ENCODE measurements around the gene CDC42EP1.

GRCh38 chr22:37529652-37530345 lies 30.5 kb upstream of the CDC42EP1 start:
- no peak for TF ChIP-seq SIN3A (IDR thresholded peaks at IDR 0.05; ENCODE audit: borderline replicate concordance, insufficient read depth, low read depth, low read length)
- TF ChIP-seq, protein P1, sequence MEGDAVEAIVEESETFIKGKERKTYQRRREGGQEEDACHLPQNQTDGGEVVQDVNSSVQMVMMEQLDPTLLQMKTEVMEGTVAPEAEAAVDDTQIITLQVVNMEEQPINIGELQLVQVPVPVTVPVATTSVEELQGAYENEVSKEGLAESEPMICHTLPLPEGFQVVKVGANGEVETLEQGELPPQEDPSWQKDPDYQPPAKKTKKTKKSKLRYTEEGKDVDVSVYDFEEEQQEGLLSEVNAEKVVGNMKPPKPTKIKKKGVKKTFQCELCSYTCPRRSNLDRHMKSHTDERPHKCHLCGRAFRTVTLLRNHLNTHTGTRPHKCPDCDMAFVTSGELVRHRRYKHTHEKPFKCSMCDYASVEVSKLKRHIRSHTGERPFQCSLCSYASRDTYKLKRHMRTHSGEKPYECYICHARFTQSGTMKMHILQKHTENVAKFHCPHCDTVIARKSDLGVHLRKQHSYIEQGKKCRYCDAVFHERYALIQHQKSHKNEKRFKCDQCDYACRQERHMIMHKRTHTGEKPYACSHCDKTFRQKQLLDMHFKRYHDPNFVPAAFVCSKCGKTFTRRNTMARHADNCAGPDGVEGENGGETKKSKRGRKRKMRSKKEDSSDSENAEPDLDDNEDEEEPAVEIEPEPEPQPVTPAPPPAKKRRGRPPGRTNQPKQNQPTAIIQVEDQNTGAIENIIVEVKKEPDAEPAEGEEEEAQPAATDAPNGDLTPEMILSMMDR (IDR thresholded peaks at IDR 0.05) = no peak
- TF ChIP-seq POLR2AphosphoS5 (IDR thresholded peaks at IDR 0.05; ENCODE audit: low read depth, low read length) = no peak
